Loucy (cell line): ENCODE results near the gene MOCOS.

Experiments used
- H2AFZ ChIP-seq: fragments of 200-600 bp; sonication (generic); 2 replicates; pipeline ENCODE4 v1.6.0; 2016; ENCODE audit warnings: antibody characterized with exemption, mild to moderate bottlenecking, low read length, moderate library complexity
- H3F3A ChIP-seq: fragments of 200-600 bp; 2 replicates; pipeline ENCODE4 v1.6.0; 2016; ENCODE audit warnings: antibody characterized with exemption, low read depth, mild to moderate bottlenecking
- H3K27me3 ChIP-seq: fragments of 200-600 bp; sonication (generic); 2 replicates; pipeline ENCODE4 v1.6.1; 2014; ENCODE audit warnings: low read length, mild to moderate bottlenecking; ENCODE audit not compliant: insufficient read depth, poor library complexity, severe bottlenecking
- H3K36me3 ChIP-seq: fragments of 200-600 bp; sonication (generic); 2 replicates; pipeline ENCODE4 v1.6.1; 2016; ENCODE audit warnings: low read length; ENCODE audit not compliant: insufficient read depth
- H3K4me1 ChIP-seq: fragments of 200-600 bp; sonication (generic); 2 replicates; pipeline ENCODE4 v1.5.1; 2014; ENCODE audit warnings: low read length, mild to moderate bottlenecking; ENCODE audit not compliant: insufficient read depth, poor library complexity, severe bottlenecking
- H3K4me2 ChIP-seq: fragments of 200-600 bp; sonication (generic); 2 replicates; pipeline ENCODE4 v1.6.0; 2014; ENCODE audit warnings: antibody characterized with exemption, low read length, low read depth, mild to moderate bottlenecking; ENCODE audit not compliant: poor library complexity, severe bottlenecking
- H3K4me3 ChIP-seq: fragments of 200-600 bp; sonication (generic); 2 replicates; pipeline ENCODE4 v1.5.1; 2014; ENCODE audit warnings: low read length, mild to moderate bottlenecking, mixed read lengths; ENCODE audit not compliant: poor library complexity, severe bottlenecking
- H3K79me2 ChIP-seq: fragments of 200-600 bp; sonication (generic); 2 replicates; pipeline ENCODE4 v1.6.1; 2014; ENCODE audit warnings: low read length; ENCODE audit not compliant: insufficient read depth
- H3K9ac ChIP-seq: fragments of 200-600 bp; sonication (generic); 2 replicates; pipeline ENCODE4 v1.6.0; 2014; ENCODE audit warnings: mild to moderate bottlenecking, low read depth, low read length, moderate library complexity; ENCODE audit not compliant: poor library complexity, severe bottlenecking
- H3K9me2 ChIP-seq: fragments of 200-600 bp; sonication (generic); replicated peaks from 2 replicates; pipeline ENCODE4 v1.6.1; 2016; ENCODE audit warnings: low read depth, low read length, mixed read lengths
- H3K9me3 ChIP-seq: fragments of 200-600 bp; sonication (generic); 2 replicates; pipeline ENCODE4 v1.6.1; 2014; ENCODE audit warnings: mild to moderate bottlenecking, antibody characterized with exemption, low read length, low read depth; ENCODE audit not compliant: insufficient read depth
- H4K20me1 ChIP-seq: fragments of 200-600 bp; sonication (generic); 2 replicates; pipeline ENCODE4 v1.6.0; 2014; ENCODE audit warnings: antibody characterized with exemption, low read length, mild to moderate bottlenecking; ENCODE audit not compliant: insufficient read depth, poor library complexity, severe bottlenecking
- EZH2phosphoT487 ChIP-seq: fragments of 200-600 bp; IDR thresholded peaks from 2 replicates; pipeline ENCODE4 v1.6.1; 2018; ENCODE audit warnings: antibody characterized with exemption, mild to moderate bottlenecking, moderate library complexity, borderline replicate concordance
- TF ChIP-seq, protein P1 (sequence below): fragments of 200-600 bp; sonication (generic); conservative IDR thresholded peaks from 2 replicates; pipeline ENCODE4 v1.5.1; 2014; ENCODE audit warnings: mild to moderate bottlenecking, antibody characterized with exemption, low read length

Gene MOCOS

GRCh38 chr18:36283448-36283847, 96.2 kb downstream of the MOCOS start:
- H3K79me2 ChIP-seq: no peaks in the 10 kb centered on the region
- H3K4me1 ChIP-seq: no peaks in the 10 kb centered on the region
- H2AFZ ChIP-seq: no peak overlapping the region
- H3K4me2 ChIP-seq: no peak overlapping the region
- H4K20me1 ChIP-seq: no peaks in the 10 kb centered on the region
- H3K9me3 ChIP-seq: no peaks in the 10 kb centered on the region
- no peaks in the 10 kb centered on the region for H3K36me3 ChIP-seq
- H3K9me2 ChIP-seq: no peaks in the 10 kb centered on the region
- no peak for TF ChIP-seq EZH2phosphoT487
- TF ChIP-seq, protein P1, sequence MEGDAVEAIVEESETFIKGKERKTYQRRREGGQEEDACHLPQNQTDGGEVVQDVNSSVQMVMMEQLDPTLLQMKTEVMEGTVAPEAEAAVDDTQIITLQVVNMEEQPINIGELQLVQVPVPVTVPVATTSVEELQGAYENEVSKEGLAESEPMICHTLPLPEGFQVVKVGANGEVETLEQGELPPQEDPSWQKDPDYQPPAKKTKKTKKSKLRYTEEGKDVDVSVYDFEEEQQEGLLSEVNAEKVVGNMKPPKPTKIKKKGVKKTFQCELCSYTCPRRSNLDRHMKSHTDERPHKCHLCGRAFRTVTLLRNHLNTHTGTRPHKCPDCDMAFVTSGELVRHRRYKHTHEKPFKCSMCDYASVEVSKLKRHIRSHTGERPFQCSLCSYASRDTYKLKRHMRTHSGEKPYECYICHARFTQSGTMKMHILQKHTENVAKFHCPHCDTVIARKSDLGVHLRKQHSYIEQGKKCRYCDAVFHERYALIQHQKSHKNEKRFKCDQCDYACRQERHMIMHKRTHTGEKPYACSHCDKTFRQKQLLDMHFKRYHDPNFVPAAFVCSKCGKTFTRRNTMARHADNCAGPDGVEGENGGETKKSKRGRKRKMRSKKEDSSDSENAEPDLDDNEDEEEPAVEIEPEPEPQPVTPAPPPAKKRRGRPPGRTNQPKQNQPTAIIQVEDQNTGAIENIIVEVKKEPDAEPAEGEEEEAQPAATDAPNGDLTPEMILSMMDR: no peak
- H3K9ac ChIP-seq: no peak overlapping the region
- H3F3A ChIP-seq: no peaks in the 10 kb centered on the region
- no peaks in the 10 kb centered on the region for H3K27me3 ChIP-seq
- no peak overlapping the region for H3K4me3 ChIP-seq

GRCh38 chr18:36284268-36284667, 97.0 kb downstream of the MOCOS start:
- no peaks in the 10 kb centered on the region for H3K4me1 ChIP-seq
- TF ChIP-seq, protein P1: no peak
- no peak for TF ChIP-seq EZH2phosphoT487
- no peaks in the 10 kb centered on the region for H4K20me1 ChIP-seq
- no peaks in the 10 kb centered on the region for H3K79me2 ChIP-seq
- peak overlapping the region; percentile 41 for H3K4me2 ChIP-seq
- H3F3A ChIP-seq: no peaks in the 10 kb centered on the region
- H2AFZ ChIP-seq: 0 out of 2 replicates have a peak overlapping the region, but pooled peaks have one; percentile 25
- H3K9me3 ChIP-seq: no peaks in the 10 kb centered on the region
- H3K9me2 ChIP-seq: no peaks in the 10 kb centered on the region
- no peaks in the 10 kb centered on the region for H3K36me3 ChIP-seq
- H3K27me3 ChIP-seq: peaks cover 4% of the 10 kb centered on the region
- no peak overlapping the region for H3K4me3 ChIP-seq
- no peak overlapping the region for H3K9ac ChIP-seq

DNA sequence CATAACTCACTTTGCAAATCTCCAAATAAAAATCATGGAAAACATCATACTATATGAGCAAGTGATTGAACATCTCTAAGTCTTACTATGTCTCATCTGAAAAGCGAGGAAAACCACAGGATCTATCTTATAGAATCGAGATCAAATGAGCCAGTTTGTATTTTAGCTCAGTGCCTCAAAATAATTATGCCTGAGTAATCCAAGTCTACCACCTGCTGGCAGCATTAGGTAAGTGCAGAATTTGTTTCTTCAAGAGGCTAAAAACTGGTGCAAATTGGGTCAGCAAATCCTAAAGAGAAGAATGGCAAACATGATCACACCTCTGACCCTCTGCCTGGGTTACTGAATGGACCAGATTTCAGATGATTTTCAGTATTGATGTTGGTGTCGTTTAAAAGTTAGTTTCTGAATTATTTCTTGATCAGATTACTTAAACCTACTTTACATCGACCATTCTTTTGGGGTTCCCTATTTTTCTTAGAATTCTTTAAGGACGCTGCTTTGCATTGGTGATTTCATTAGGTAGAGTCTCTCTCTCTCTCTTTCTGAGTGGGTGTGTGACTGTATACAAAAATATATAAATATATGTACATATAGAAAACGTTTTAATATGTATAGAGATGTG, 97.5 kb downstream of the MOCOS start:
- H3K36me3 ChIP-seq: no peaks in the 10 kb centered on the region
- H3K4me3 ChIP-seq: no peak overlapping the region
- H3K4me2 ChIP-seq: peak overlapping the region; percentile 41
- no peaks in the 10 kb centered on the region for H3K79me2 ChIP-seq
- no peak for TF ChIP-seq EZH2phosphoT487
- TF ChIP-seq, protein P1: peak; percentile 91
- no peaks in the 10 kb centered on the region for H4K20me1 ChIP-seq
- H2AFZ ChIP-seq: 0 out of 2 replicates have a peak overlapping the region, but pooled peaks have one; percentile 25
- H3K9ac ChIP-seq: no peak overlapping the region
- no peaks in the 10 kb centered on the region for H3K9me3 ChIP-seq
- H3F3A ChIP-seq: no peaks in the 10 kb centered on the region
- no peaks in the 10 kb centered on the region for H3K4me1 ChIP-seq
- H3K27me3 ChIP-seq: peaks cover 4% of the 10 kb centered on the region
- H3K9me2 ChIP-seq: no peaks in the 10 kb centered on the region
